HCT116 (cell line): ENCODE data around the gene SPDL1.

ENCODE experiments used
- EZH2 ChIP-seq: fragments of 200-600 bp; sonication (generic); IDR thresholded peaks from 2 replicates; pipeline ENCODE4 v1.6.1; 2017; ENCODE audit warnings: antibody characterized with exemption, mixed run types
- EZH2phosphoT487 ChIP-seq: fragments of 200-600 bp; IDR thresholded peaks from 2 replicates; pipeline ENCODE4 v1.6.1; 2018; ENCODE audit warnings: antibody characterized with exemption, borderline replicate concordance
- JUND ChIP-seq: IDR thresholded peaks from 2 replicates; pipeline ENCODE4 v1.6.1; 2012
- POLR2A ChIP-seq: IDR thresholded peaks from 2 replicates; pipeline ENCODE4 v1.7.0; 2011; ENCODE audit warnings: borderline replicate concordance; ENCODE audit not compliant: insufficient read depth, insufficient read length; ENCODE audit errors: extremely low read depth
- POLR2AphosphoS5 ChIP-seq: IDR thresholded peaks from 2 replicates; pipeline ENCODE4 v1.6.1; 2011; ENCODE audit warnings: mild to moderate bottlenecking, low read depth, low read length, moderate library complexity
- RAD21 ChIP-seq: IDR thresholded peaks from 2 replicates; pipeline ENCODE4 v1.6.1; 2012; ENCODE audit warnings: low read depth, mild to moderate bottlenecking
- SIN3A ChIP-seq: IDR thresholded peaks from 2 replicates; pipeline ENCODE4 v1.6.1; 2012; ENCODE audit warnings: low read depth
- TF ChIP-seq, protein P1 (sequence below), 3 experiments: fragments of 200-600 bp in 1 of 3; sonication (generic) in 1 of 3; IDR thresholded peaks in 2 of 3; conservative IDR thresholded peaks in 1 of 3; 2 replicates each; pipeline ENCODE4 v1.5.1; 2012 to 2017; ENCODE audit warnings: low read depth in 2 of 3, low read length in 2 of 3, antibody characterized with exemption in 1 of 3, borderline replicate concordance in 1 of 3, control low read depth in 1 of 3, mild to moderate bottlenecking in 1 of 3, mixed read lengths in 1 of 3, mixed run types in 1 of 3, moderate library complexity in 1 of 3; ENCODE audit not compliant: insufficient read depth in 1 of 3
- TF ChIP-seq, protein P2 (sequence below): IDR thresholded peaks from 2 replicates; pipeline ENCODE4 v1.6.1; 2011; ENCODE audit warnings: mild to moderate bottlenecking, low read length, moderate library complexity; ENCODE audit not compliant: insufficient replicate concordance; ENCODE audit errors: extremely low read depth
- TF ChIP-seq, protein P3 (sequence below): IDR thresholded peaks from 2 replicates; pipeline ENCODE4 v1.6.1; 2012

DNA sequence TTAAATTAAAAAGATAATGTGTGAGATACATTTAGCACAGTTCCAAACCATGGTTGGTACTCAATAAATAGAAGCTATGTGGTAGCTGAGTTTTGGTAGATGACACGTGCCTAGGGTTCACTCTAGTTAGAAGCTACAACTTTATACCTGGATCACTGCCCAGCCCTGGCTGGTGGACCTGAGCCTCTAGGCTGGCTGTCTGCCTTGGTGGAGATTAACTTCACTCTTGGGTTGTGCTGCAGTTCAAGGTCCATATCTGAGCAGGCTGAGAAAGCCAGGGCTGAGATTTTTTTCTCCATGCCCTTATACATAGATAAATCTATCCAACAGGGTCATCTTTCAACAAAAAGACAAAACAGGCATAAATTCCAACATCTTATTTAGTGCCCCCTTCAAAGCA is 44.6 kb upstream of the SPDL1 start:
- no peak for TF ChIP-seq POLR2A
- TF ChIP-seq, protein P1, sequence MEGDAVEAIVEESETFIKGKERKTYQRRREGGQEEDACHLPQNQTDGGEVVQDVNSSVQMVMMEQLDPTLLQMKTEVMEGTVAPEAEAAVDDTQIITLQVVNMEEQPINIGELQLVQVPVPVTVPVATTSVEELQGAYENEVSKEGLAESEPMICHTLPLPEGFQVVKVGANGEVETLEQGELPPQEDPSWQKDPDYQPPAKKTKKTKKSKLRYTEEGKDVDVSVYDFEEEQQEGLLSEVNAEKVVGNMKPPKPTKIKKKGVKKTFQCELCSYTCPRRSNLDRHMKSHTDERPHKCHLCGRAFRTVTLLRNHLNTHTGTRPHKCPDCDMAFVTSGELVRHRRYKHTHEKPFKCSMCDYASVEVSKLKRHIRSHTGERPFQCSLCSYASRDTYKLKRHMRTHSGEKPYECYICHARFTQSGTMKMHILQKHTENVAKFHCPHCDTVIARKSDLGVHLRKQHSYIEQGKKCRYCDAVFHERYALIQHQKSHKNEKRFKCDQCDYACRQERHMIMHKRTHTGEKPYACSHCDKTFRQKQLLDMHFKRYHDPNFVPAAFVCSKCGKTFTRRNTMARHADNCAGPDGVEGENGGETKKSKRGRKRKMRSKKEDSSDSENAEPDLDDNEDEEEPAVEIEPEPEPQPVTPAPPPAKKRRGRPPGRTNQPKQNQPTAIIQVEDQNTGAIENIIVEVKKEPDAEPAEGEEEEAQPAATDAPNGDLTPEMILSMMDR (IDR thresholded peaks at IDR 0.05 in 2 of 3, conservative IDR thresholded peaks at IDR 0.05 in 1 of 3; ENCODE audit: borderline replicate concordance in 1 of 3, insufficient read depth in 1 of 3, low read depth in 2 of 3, low read length in 2 of 3), result no peak
- no peak for TF ChIP-seq POLR2AphosphoS5
- TF ChIP-seq EZH2, result no peak
- TF ChIP-seq EZH2phosphoT487, result no peak
- TF ChIP-seq, protein P2, sequence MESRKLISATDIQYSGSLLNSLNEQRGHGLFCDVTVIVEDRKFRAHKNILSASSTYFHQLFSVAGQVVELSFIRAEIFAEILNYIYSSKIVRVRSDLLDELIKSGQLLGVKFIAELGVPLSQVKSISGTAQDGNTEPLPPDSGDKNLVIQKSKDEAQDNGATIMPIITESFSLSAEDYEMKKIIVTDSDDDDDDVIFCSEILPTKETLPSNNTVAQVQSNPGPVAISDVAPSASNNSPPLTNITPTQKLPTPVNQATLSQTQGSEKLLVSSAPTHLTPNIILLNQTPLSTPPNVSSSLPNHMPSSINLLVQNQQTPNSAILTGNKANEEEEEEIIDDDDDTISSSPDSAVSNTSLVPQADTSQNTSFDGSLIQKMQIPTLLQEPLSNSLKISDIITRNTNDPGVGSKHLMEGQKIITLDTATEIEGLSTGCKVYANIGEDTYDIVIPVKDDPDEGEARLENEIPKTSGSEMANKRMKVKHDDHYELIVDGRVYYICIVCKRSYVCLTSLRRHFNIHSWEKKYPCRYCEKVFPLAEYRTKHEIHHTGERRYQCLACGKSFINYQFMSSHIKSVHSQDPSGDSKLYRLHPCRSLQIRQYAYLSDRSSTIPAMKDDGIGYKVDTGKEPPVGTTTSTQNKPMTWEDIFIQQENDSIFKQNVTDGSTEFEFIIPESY, result no peak
- TF ChIP-seq JUND, result no peak
- TF ChIP-seq, protein P3, sequence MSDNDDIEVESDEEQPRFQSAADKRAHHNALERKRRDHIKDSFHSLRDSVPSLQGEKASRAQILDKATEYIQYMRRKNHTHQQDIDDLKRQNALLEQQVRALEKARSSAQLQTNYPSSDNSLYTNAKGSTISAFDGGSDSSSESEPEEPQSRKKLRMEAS, result no peak
- TF ChIP-seq SIN3A, result no peak
- no peak for TF ChIP-seq RAD21
